GF-D8 (cell line): ENCODE measurements around the gene SMARCAL1.
"Not testable (repeated sequence)": the region's sequence is repeated elsewhere in the genome, so short reads cannot be mapped to it uniquely, and the experiment has no call there.

Source experiments
- DNase-seq: peaks from one replicate; lab custom pipeline; 2025; lab: John Stamatoyannopoulos, UW

SMARCAL1 gene

DNA sequence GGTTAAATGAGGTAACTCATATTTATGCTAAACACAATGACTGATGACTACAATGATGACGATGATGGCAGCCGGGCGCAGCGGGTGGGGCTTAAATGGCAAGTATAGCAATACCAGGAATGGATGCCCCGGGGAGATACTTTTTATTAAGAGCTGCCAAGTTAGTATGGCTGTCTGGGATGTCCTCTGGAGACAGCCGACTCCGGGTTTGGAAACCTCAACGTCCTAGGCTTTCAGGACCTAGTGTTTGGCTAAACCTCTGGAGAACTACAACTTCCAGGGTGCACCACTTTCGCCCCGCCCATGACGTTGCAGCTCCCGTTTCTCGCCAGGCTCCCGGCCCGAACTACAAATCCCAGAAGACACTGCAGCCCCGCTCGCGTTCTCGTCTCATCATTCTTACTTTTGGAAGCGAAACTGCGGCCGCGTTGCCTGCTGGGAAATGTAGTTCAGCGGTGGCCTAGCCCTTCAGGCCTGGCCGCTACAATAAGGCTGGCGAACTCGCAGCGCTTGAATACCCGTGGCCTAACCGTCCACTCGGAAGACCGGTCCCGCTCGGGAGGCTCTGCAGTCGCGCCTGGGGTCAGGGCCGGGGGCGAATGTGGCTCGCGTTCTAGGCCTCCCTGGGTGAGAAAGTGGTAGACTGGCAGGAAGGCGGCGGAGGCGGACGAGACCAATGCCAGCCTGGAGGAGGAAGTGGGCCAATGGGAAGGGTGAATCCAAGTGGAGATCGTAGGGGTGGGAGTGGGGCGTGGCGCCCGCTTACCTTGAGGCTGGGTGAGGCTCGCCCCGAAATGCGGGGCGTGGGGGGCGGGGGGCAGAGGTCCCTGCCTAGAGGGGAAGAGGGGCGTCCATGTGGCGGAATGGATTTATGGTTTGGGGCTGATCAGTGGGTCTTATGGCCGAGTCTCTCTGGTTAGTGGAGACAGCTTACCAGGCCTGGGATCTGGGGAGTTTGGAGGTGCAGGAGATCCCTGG lies at the start of gene SMARCAL1:
Gene SMARCAL1, plus strand, starts transcription at position 463 of the 978 bp plus-strand sequence. CDS start 2,221 bp downstream, outside the sequence.
- DNase-seq, result peak; percentile 92

DNA sequence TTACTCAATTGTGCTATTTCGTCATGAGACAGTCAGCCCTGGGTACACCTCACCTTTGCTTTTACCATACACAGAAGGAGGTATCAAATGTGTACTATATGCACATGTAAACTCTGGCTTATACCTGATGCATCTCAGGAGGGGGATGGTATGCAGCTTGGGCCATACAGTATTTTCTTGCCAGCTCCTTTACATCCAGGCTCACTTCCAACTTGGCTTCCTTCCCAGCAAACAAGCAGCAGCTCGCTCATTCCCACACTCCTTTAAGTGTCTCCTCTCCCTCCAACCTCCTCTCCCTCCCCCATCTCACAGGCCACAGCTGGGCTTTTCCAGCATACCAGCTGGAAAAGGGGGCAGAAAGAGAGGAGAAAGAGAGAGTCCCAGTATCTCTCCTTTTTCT lies 49.6 kb upstream of the SMARCAL1 start:
- DNase-seq, result no peak

DNA sequence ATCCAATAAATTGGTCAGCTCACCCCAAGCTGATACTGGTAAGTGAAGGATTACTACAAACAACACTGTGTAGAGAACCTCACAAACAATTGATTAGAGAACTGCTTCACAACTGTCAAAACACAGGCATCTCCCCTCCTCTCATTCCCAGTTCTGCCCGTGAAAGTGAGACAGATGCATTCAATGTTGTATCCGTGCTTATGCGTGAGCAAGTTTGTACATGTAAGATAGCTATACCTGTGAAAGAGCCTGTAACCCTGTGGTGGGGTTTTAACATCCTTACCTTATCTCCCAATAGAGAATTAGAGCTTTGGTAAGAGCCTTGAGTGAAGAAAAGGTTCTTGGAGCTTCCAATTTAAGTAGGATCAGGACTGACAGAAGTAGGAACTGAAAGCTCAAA lies 49.1 kb upstream of the SMARCAL1 start:
- DNase-seq, result no peak

DNA sequence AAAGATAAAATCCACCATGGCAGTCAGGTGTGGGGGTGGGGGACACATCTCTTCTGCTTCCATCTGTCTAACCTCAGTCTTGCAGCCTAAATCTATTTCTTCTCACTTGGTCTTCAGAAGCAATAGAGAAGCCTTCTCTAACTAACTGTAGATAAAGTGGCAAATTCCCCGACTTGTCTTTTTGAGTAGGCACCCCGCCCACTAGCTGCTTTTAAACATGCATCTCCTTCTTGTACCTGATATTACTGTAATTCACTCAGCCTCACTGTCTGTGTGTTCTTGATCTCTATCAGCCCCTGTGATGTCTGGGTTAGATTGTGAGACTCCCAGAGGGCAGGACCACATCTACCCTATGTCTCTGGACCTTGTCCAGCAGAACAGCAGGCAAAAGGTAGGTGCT lies 46.8 kb upstream of the SMARCAL1 start:
- DNase-seq, result no peak

DNA sequence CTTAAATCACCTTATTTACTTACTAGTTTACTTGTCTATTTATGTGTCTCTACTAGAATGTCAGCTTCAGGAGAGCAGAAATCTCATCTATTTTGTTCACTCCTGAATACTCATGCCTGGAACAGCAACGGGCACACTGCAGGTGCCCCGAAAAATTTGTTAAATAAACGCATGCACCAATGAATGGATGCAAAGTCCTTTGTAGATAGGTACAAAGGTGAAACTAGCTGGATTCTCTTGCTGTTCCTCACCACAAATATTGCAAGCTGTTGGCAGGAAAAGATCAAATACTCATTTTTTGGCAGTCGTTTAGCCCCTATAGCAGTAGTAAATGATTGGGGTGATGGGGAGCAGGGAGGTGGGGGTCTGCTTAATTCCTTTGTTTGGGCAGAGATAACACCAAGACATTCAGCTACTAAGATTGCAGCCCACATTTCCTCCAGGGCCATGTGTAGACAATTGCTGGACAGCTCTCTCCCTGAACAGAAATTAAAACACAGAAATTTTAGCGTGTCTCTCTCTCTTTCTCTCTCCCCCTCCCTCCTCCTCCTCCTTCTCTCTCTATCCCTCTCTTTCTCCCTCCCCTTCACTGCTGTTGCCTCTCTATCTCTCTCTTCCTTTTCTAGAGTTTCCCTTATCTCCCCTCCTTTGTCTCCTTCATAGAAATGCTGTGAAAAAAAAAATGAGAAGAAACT lies 45.4 kb upstream of the SMARCAL1 start:
- DNase-seq, result no peak

DNA sequence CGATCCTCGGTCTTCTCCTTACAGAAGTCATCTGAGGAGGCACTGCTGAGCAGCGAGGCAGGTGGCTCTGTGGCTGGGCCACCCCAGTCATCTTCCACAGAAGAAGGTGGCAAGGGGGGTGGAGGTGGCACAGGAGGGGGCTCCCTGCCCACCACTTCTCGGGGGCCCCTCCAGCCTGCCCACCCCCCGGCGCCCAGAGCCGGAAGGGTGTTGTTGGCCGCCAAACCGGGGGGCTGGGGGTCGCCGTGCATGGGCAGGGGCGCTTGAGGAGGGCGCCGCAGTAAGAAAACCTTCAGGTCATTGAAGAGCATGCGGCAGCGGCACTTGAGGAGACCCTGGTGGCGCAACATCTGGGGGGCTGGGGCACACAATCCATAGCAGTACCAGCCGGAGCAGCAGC lies 42.5 kb upstream of the SMARCAL1 start:
- DNase-seq, result no peak

DNA sequence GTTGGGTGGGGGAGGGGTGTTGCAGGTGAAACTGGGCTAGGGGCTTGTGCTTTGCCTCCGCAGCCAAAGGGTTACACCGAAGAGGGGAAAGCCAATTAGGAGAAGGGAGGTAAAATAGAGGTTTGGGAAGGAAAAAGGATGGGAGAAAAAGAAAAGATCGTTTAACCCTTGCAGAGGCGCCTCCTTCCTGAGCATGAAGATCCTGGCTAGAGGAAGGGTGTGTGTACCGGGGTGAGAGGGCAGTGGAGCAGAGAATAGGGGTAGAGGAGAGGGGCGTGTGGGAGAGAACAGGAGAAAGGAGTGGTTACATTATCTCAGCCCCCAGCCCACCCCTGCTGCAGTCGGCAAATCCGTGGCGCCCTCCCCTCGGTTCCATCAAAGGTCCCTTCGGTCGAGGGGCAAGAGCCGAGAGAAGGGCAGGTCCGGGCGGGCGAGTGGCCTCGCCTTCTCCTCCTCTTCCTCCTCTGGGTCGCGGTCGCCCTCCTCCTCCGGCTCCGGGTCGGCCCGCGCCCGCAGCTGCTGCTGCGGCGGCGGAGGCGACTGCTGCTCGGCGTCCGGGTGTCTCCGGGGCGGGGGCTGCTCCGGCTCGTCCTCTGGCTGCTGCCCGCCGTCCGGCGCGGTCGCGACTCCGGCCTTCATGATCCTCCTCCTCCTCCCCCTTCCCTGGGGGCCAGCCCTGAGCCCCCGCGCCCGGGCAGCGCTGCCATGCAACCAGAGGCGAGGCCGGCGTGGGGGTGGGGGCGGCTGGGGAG lies 41.1 kb upstream of the SMARCAL1 start:
- DNase-seq, result no peak

DNA sequence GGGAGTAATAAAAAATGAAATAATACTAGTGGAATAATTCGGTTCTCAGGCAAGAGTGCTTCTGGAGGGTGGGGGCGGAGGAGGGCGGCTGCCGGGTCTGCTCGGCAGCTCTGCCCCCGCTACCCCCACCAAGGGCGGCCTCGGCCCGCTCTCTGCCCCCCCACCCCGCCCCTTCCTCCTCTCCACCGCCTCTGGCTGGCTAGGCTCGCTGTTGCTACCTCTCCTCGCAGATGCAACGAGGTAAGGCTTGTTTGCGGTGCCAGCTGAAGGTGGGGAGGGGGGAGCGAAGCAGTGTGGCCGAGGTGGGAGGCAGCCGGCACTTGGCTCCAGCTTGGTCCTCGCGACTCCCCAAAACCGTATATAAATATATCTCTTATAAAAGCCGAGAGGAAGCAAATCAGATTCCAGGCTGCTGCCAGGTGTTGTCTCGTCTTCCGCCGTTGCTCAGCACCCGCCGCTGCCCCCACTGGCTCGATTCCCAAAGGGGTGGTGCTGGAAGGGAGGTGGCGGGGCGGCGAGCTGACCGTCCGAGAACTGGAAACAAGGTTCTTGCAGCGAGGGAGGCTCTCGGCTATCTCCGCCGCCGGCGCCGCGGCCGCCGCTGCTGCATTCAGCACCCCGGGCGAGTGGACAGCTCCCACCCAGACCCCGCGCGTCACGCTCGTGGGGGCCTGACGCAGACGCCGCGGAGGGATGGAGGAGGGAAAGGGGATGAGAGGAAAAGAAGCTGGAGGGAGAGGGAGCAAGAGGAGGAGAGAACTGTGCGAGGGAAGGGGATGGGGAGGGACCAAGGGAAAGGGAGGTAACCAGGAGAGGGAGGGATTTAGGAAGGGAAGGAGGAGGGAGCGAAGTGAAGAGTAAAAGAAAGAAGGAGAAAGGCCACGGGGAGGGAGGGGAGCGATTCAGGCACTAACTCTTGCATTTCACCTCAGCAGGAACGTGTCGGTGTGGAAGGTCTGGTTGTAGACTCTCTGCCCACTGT lies 40.3 kb upstream of the SMARCAL1 start, which contains the start of gene MARCHF4:
Gene MARCHF4, minus strand, starts transcription at position 763 of the 982 bp plus-strand sequence. CDS start 2,223 bp downstream, outside the sequence.
- no peak for DNase-seq

DNA sequence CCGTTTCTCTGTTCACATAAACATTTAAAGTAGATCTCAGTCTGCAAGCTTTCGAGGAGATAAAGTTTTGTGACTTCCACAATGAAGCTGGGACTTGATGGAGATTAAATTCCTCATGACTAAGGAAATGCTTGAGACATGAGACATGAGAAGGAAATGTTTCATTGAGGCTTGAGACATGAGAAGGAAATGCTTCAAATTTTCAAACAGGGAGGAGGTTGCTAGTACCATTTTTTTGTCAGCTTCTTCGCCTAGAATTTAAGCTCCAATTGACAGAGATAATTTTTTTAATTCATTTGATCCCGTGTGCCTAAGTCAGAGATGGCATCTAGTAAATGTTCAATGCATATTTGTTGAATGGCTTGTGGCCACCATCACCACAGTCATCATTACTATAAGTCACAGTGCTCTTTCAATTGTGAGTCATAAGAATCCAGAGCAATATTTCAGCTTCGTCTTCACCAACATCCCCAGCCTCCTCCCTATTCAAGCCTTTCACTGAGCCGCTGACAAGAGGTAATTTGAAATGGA lies 39.5 kb upstream of the SMARCAL1 start:
- no peak for DNase-seq

DNA sequence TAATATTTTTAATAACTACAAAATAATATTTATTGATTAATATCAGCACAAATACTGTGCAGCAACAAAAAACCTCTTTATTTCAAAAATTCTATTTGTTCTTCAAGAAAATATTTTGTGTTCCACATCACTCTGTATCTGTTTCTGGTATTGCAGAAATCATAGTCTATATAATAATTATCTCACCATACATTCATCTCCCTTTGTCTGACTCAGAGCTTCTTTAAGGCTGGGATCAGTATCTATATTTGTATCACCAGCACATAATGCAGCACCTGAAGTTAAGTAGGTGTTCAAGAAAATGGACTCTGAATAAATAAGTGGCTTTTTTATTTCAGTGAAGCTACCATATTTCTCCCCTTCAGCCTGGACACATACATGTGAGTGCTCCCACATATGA lies 38.4 kb upstream of the SMARCAL1 start:
- no peak for DNase-seq

DNA sequence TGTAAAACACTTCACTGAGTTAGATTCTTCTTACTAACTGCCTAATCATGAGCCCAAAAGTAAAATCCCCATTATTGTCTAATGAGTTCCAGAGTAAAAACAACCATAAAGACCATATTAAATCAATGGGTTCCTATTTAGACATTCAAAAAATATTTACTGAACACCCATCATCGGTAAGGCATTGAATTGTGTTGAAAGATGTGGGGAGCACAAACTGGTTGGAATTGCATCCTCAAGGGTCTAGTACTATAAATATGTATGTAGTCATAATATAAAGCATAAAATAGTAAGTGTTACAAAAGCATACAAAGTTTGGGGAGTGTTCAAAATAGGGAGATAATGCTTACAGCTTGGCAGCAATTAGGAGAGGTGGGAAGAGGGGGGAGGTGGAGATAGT lies 37.0 kb upstream of the SMARCAL1 start:
- no peak for DNase-seq

DNA sequence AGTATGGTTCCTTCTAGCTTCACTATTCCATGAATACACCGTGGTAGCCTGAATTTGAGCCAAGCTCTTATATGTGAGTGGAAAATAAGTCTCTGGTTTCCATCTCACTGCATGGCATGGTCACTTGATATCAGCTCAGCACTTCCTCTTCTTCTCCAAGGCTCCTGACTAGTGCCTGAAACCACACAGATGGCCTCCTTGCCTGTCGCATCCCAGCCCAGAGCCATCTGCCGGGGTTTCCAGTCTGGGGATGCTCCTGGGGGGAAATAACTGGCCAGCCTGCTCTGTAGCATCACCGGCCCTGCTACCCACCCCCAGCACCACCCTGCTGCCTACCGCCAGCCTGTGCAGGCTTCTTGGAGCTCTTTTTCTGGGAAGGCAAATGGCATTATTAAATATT lies 32.3 kb upstream of the SMARCAL1 start:
- no peak for DNase-seq

DNA sequence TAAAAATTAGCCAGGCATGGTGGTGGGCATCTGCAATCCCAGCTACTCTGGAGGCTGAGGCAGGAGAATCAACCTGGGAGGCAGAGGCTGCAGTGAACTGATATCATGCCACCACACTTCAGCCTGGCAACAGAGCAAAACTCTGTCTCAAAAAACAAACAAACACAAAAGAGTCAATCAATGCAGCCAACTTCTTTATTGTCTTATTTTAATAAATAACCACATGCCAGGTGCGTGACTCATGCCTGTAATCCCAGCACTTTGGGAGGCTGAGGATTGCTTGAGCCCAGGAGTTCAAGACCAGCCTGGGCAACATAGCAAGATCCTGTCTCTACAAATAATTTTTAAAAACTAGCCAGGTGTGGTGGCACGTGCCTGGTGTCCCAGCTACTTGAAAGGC lies 27.9 kb upstream of the SMARCAL1 start:
- not testable (repeated sequence) for DNase-seq

DNA sequence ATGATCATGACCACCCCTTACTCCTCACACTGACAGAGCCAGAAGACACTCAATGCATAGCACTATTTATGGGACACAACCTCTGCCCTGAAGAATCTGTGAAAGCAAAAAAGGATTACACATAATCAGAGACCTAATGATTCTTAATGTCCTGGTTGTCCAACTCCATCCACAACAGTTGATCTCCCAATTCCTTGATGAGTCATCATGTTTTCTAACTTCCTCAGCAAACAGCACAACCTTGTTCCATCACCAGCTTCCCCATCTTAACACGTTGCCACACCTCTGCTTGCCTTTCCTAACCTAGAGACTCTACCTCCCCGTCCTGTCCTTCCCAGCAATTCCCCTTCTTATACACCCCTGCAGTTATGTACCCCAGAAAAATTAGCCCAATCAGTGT lies 26.8 kb upstream of the SMARCAL1 start:
- no peak for DNase-seq

DNA sequence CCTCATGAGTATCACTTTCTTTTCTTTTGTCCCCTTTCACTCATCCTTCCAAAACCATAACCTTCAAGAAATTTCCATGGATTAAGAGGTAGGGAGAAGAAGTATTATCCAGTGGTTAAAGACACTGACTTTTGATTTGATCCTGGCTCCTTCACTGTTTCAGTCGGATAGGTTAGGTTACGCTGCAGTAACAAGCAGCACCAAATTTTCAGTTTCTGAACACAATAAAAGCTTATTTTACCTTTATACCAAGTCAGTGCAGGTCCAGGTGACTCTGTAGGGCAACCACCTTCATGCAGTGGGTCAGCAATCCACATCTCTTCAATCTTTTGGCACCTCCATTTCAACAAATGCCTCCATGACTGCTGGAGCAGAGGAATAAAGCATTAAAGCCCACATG lies 25.0 kb upstream of the SMARCAL1 start:
- no peak for DNase-seq

DNA sequence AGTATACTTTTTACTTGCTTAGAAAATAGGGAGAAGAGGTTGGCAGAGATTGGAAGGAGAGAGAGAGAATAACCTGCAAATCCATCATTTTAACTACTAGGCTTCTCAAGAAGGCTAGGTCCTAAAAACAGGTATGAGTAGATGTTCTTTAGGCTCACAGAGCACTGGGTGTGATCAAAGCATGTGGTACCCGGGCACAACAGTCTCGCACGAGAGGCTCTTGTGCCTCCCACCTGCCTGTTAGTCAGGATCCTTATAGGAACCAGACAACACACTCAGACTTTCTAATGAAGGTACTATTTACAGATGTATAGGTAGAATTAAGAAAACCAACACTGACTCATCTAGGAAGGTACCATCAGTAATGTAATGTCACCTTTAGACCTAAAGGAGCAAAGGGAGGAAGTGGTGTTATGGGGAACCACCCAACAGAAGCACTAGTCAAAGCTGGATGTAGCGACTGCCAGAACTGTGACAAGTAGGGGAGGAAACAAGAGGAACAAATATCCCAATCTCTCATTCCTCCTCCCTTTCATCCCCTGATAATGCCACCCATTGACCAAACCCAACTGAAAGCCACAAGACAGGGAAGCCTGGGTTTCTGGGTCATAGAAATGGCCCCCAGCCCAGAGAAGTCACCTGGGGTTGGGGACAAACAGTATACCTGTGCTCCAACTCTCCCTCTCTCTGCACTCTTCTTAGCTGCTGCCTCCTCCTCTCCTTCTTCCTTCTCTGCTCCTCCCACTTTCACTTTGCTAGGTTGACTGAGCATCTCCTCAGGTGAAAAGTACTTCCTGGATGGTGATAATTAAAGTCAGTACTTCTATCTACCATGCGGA lies 24.0 kb upstream of the SMARCAL1 start:
- DNase-seq, result no peak

DNA sequence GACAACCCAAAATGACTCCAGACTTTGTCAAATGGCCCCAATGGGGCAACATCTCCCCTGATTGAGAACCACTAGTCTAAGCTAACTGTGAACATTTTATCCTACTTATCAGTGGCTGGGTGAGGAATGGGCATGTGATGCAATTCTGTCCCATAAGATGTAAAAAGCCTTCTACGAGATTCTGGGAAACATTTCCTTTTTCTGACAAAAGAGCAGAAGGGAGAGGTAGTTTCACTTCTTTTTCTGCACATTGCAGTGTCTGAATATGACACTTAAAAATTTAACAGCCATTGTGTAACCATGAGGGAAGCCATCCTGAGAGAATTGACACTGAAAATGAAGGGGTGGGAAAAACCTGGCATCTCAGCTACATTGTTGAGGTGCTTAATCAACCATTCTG lies 22.7 kb upstream of the SMARCAL1 start:
- DNase-seq, result no peak

DNA sequence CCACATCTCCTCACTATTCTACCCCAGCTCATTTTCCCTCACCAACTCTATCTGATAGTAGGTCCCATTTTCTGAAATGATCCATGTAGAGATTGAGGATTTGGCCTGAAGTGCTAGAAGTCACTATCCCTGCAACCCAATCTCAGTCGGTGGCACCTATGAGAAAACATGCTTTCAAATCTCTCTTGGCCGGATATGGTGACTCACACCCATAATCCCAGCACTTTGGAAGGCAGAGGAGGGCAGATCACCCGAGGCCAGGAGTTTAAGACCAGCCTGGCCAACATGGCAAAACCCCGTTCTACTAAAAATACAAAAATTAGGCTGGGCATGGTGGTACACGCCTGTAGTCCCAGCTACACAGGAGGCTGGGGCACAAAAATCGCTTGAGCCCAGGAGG lies 20.9 kb upstream of the SMARCAL1 start:
- DNase-seq, result no peak

DNA sequence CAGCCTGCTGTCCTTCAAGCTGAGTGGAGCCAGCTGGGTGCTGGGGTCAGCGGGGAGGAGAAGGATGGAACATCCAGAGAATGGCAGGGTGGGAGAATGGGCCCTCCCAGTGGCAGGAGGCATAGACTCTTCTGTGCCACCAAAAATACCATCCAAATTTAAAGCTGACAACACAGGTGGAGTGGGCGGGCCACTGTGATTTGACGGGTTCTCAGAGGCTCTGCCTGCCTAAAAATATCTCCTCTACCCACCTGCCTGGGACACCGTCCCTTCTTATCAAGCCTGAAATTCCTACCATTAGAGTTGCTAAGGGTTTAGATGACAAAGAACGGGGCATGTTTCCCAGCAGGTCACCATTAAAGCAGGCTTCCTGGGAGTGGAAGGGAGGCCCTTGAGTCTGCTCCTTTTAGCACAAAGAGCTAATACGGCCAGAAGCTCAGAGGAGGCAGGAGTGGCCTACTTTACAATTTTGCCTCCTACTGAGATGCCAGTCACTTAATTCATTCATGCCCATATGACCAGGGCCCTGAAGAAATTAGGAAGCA lies 20.2 kb upstream of the SMARCAL1 start:
- DNase-seq, result no peak
